ENCODE data around the gene TRABD.

TRABD gene

GRCh38 chr22:50197000-50197800, 11.5 kb downstream of the TRABD start:
- no peak for TF ChIP-seq TAF1 (IDR thresholded peaks at IDR 0.05; ENCODE audit: borderline replicate concordance, insufficient read depth, low read length)
- no peak; the same call in 1 of the 2 replicates for TF ChIP-seq POLR2AphosphoS5 (IDR thresholded peaks at IDR 0.05; ENCODE audit: low read depth, low read length)
- TF ChIP-seq FOXP2 (optimal IDR thresholded peaks at IDR 0.05; ENCODE audit: borderline replicate concordance, extremely low read depth, extremely low read length, insufficient read depth): no peak
- no peak for TF ChIP-seq REST (IDR thresholded peaks at IDR 0.05; ENCODE audit: insufficient read depth in 1 of 2, low read depth in 2 of 2, low read length in 2 of 2)
- TF ChIP-seq SIN3A (IDR thresholded peaks at IDR 0.05; ENCODE audit: borderline replicate concordance, insufficient read depth, low read length): no peak

- TF ChIP-seq FOXP2 (optimal IDR thresholded peaks at IDR 0.05; ENCODE audit: borderline replicate concordance, extremely low read depth, extremely low read length, insufficient read depth) (no peak), TAF1 (IDR thresholded peaks at IDR 0.05; ENCODE audit: borderline replicate concordance, insufficient read depth, low read length) (no peak), REST (IDR thresholded peaks at IDR 0.05; ENCODE audit: insufficient read depth in 1 of 2, low read depth in 2 of 2, low read length in 2 of 2) (no peak), SIN3A (IDR thresholded peaks at IDR 0.05; ENCODE audit: borderline replicate concordance, insufficient read depth, low read length) (no peak), POLR2AphosphoS5 (IDR thresholded peaks at IDR 0.05; ENCODE audit: low read depth, low read length) (no peak)
These were observed 12.3 kb downstream of the TRABD start for GRCh38 chr22:50197856-50198623.

- TF ChIP-seq REST (IDR thresholded peaks at IDR 0.05; ENCODE audit: insufficient read depth in 1 of 2, low read depth in 2 of 2, low read length in 2 of 2) (no peak), SIN3A (IDR thresholded peaks at IDR 0.05; ENCODE audit: borderline replicate concordance, insufficient read depth, low read length) (no peak), FOXP2 (optimal IDR thresholded peaks at IDR 0.05; ENCODE audit: borderline replicate concordance, extremely low read depth, extremely low read length, insufficient read depth) (no peak), POLR2AphosphoS5 (IDR thresholded peaks at IDR 0.05; ENCODE audit: low read depth, low read length) (no peak), TAF1 (IDR thresholded peaks at IDR 0.05; ENCODE audit: borderline replicate concordance, insufficient read depth, low read length) (no peak)
These were observed 12.9 kb downstream of the TRABD start for GRCh38 chr22:50198624-50199017.

GRCh38 chr22:50199251-50199721, 13.6 kb downstream of the TRABD start:
- TF ChIP-seq REST (IDR thresholded peaks at IDR 0.05; ENCODE audit: insufficient read depth in 1 of 2, low read depth in 2 of 2, low read length in 2 of 2) (no peak), POLR2AphosphoS5 (IDR thresholded peaks at IDR 0.05; ENCODE audit: low read depth, low read length) (no peak), TAF1 (IDR thresholded peaks at IDR 0.05; ENCODE audit: borderline replicate concordance, insufficient read depth, low read length) (no peak), FOXP2 (optimal IDR thresholded peaks at IDR 0.05; ENCODE audit: borderline replicate concordance, extremely low read depth, extremely low read length, insufficient read depth) (no peak), SIN3A (IDR thresholded peaks at IDR 0.05; ENCODE audit: borderline replicate concordance, insufficient read depth, low read length) (no peak)
